H9 (cell line): ENCODE results near the gene PLAA. TPM values are rescaled to one million over a fixed set of nuclear protein-coding genes. Genes with fewer than 3 reads are reported as not detected.

Experiments
- DNase-seq: peaks from one replicate; pipeline ENCODE4 v3.0.0-alpha.2; 2017
- H2AFZ ChIP-seq: one replicate; pipeline ENCODE4 v1.6.1; 2013; ENCODE audit warnings: mild to moderate bottlenecking, low read length, control low read depth, moderate library complexity
- H2AK5ac ChIP-seq: 2 replicates; pipeline ENCODE4 v1.6.1; 2013; ENCODE audit warnings: low read length, control low read depth, mixed read lengths; ENCODE audit not compliant: insufficient read length
- H2BK120ac ChIP-seq: one replicate; pipeline ENCODE4 v1.6.1; 2013; ENCODE audit warnings: low read depth, mild to moderate bottlenecking, low read length, control low read depth, inconsistent platforms; ENCODE audit not compliant: poor library complexity, severe bottlenecking
- H2BK12ac ChIP-seq: 2 replicates; pipeline ENCODE4 v1.6.1; 2013; ENCODE audit warnings: low read length, control low read depth, mixed read lengths, low read depth; ENCODE audit not compliant: insufficient read length
- H2BK15ac ChIP-seq: 2 replicates; pipeline ENCODE4 v1.6.1; 2013; ENCODE audit warnings: low read depth, low read length, control low read depth
- H2BK20ac ChIP-seq: one replicate; pipeline ENCODE4 v1.6.1; 2013; ENCODE audit warnings: low read depth, mild to moderate bottlenecking, low read length, control low read depth, inconsistent platforms; ENCODE audit not compliant: poor library complexity, severe bottlenecking
- H2BK5ac ChIP-seq: 2 replicates; pipeline ENCODE4 v1.6.1; 2013; ENCODE audit warnings: low read length, control low read depth, mixed read lengths; ENCODE audit not compliant: insufficient read length
- H3K14ac ChIP-seq: 2 replicates; pipeline ENCODE4 v1.6.1; 2013; ENCODE audit warnings: low read length, control low read depth; ENCODE audit not compliant: insufficient read depth
- H3K18ac ChIP-seq: 2 replicates; pipeline ENCODE4 v1.6.1; 2013; ENCODE audit warnings: low read depth, mild to moderate bottlenecking, mixed read lengths, low read length, control low read depth; ENCODE audit not compliant: insufficient read length
- H3K23ac ChIP-seq: 2 replicates; pipeline ENCODE4 v1.6.1; 2013; ENCODE audit warnings: low read length, control low read depth, mixed read lengths, low read depth; ENCODE audit not compliant: insufficient read length
- H3K23me2 ChIP-seq: 2 replicates; pipeline ENCODE4 v1.6.1; 2013; ENCODE audit warnings: low read depth, mild to moderate bottlenecking, mixed read lengths, low read length, control low read depth; ENCODE audit not compliant: insufficient read length, poor library complexity, severe bottlenecking
- H3K27ac ChIP-seq: 2 replicates; pipeline ENCODE4 v1.5.1; 2013; ENCODE audit warnings: low read length, control low read depth, mixed read lengths, low read depth; ENCODE audit not compliant: insufficient read length
- H3K27me3 ChIP-seq: 2 replicates; pipeline ENCODE4 v1.6.1; 2013; ENCODE audit warnings: low read length, control low read depth, inconsistent platforms; ENCODE audit not compliant: insufficient read depth
- H3K4ac ChIP-seq: 2 replicates; pipeline ENCODE4 v1.6.1; 2013; ENCODE audit warnings: low read depth, mild to moderate bottlenecking, control low read depth, inconsistent platforms, low read length, moderate library complexity
- H3K4me1 ChIP-seq: 2 replicates; pipeline ENCODE4 v1.6.1; 2013; ENCODE audit warnings: low read length, control low read depth, inconsistent platforms; ENCODE audit not compliant: insufficient read depth
- H3K4me2 ChIP-seq: 2 replicates; pipeline ENCODE4 v1.6.1; 2013; ENCODE audit warnings: low read length, control low read depth, mixed read lengths; ENCODE audit not compliant: insufficient read length, insufficient read depth
- H3K56ac ChIP-seq: 2 replicates; pipeline ENCODE4 v1.6.1; 2013; ENCODE audit warnings: low read depth, mild to moderate bottlenecking, mixed read lengths, low read length, control low read depth; ENCODE audit not compliant: insufficient read length
- H3K79me1 ChIP-seq: 2 replicates; pipeline ENCODE4 v1.6.1; 2013; ENCODE audit warnings: low read depth, mild to moderate bottlenecking, moderate library complexity, low read length, control low read depth, inconsistent platforms; ENCODE audit not compliant: insufficient read depth, poor library complexity, severe bottlenecking
- H3K79me2 ChIP-seq: 2 replicates; pipeline ENCODE4 v1.6.1; 2013; ENCODE audit warnings: low read length, control low read depth, inconsistent platforms; ENCODE audit not compliant: insufficient read depth
- H3K9ac ChIP-seq: 2 replicates; pipeline ENCODE4 v1.6.1; 2013; ENCODE audit warnings: low read length, control low read depth, mixed read lengths; ENCODE audit not compliant: insufficient read length; ENCODE audit errors: extremely low read depth
- H3K9me3 ChIP-seq: one replicate; pipeline ENCODE4 v1.6.1; 2013; ENCODE audit warnings: low read depth, low read length, inconsistent platforms; ENCODE audit not compliant: control insufficient read depth
- H3T11ph ChIP-seq: one replicate; pipeline ENCODE4 v1.6.1; 2013; ENCODE audit warnings: mild to moderate bottlenecking, low read length, control low read depth, inconsistent platforms
- H4K20me1 ChIP-seq: one replicate; pipeline ENCODE4 v1.6.1; 2013; ENCODE audit not compliant: control insufficient read depth, insufficient read length, insufficient read depth
- H4K5ac ChIP-seq: 2 replicates; pipeline ENCODE4 v1.6.1; 2013; ENCODE audit warnings: low read depth, mild to moderate bottlenecking, mixed read lengths, low read length, control low read depth; ENCODE audit not compliant: insufficient read length
- H4K8ac ChIP-seq: replicated peaks from 2 replicates; pipeline ENCODE4 v1.6.1; 2013; ENCODE audit warnings: low read length, control low read depth, mixed read lengths, low read depth; ENCODE audit not compliant: insufficient read length
- H4K91ac ChIP-seq: 2 replicates; pipeline ENCODE4 v1.6.1; 2013; ENCODE audit warnings: low read depth, mild to moderate bottlenecking, moderate library complexity, mixed read lengths, low read length, control low read depth; ENCODE audit not compliant: insufficient read length
- H3K27ac Mint-ChIP-seq, 3 experiments: 2 replicates in 2 of 3; 3 replicates in 1 of 3; pipeline ENCODE4 v1.8.0; 2020 to 2021; ENCODE audit warnings: mixed read lengths in 3 of 3, mild to moderate bottlenecking in 1 of 3, moderate library complexity in 1 of 3
- H3K27me3 Mint-ChIP-seq: 2 replicates; pipeline ENCODE4 v1.8.0; 2021; ENCODE audit warnings: low read depth, mild to moderate bottlenecking, moderate library complexity, mixed read lengths
- H3K36me3 Mint-ChIP-seq, 3 experiments: 2 replicates in 2 of 3; 3 replicates in 1 of 3; pipeline ENCODE4 v1.8.0; 2020 to 2021; ENCODE audit warnings: low read depth in 3 of 3, mixed read lengths in 3 of 3; ENCODE audit not compliant: insufficient read depth in 1 of 3
- H3K4me1 Mint-ChIP-seq, 2 experiments: 2 replicates each; pipeline ENCODE4 v1.8.0; 2020; ENCODE audit warnings: mixed read lengths in 2 of 2
- H3K4me3 Mint-ChIP-seq, 2 experiments: 2 replicates in 1 of 2; 3 replicates in 1 of 2; pipeline ENCODE4 v1.8.0; 2020 to 2021; ENCODE audit warnings: mild to moderate bottlenecking in 2 of 2, mixed read lengths in 2 of 2, moderate library complexity in 1 of 2
- H3K9me3 Mint-ChIP-seq, 2 experiments: 2 replicates in 1 of 2; 3 replicates in 1 of 2; pipeline ENCODE4 v1.8.0; 2020; ENCODE audit warnings: mild to moderate bottlenecking in 2 of 2, mixed read lengths in 2 of 2, moderate library complexity in 1 of 2
- CTCF ChIP-seq: fragments of 200-600 bp; sonication (generic); conservative IDR thresholded peaks from 3 replicates; pipeline ENCODE4 v1.8.0; 2021; ENCODE audit warnings: antibody characterized with exemption, mild to moderate bottlenecking
- WGBS: extraction: QIAGEN DNeasy Blood & Tissue Kit; methylation state at CpG from one replicate; pipeline ENCODE4 v1.1.7; 2013; ENCODE audit warnings: missing lambda C conversion rate, low lambda C conversion rate, mixed read lengths; ENCODE audit not compliant: insufficient read length; ENCODE audit errors: extremely low coverage; 5-methylcytosine and 5-hydroxymethylcytosine counted together
- total RNA-seq: library from RNA; stranded (reverse); gene quantifications from 2 replicates; pipeline ENCODE4 v1.2.1, GENCODE V29; 2021

PLAA gene
- total RNA-seq, 1 experiment from 2014 or later = 65.0 TPM

GRCh38 chr9:26882154-26882553 lies 64.9 kb downstream of the PLAA start:
- Mint-ChIP-seq H3K36me3 (peaks cover 65 to 82% (median 82%) of the 10 kb centered on the region in 3 experiments), H3K4me3 (no peak overlapping the region), H3K27me3 (no peaks in the 10 kb centered on the region), H3K27ac (no peak overlapping the region), H3K9me3 (peaks cover 25% of the 10 kb centered on the region in 2 experiments), H3K4me1 (no peaks in the 10 kb centered on the region)
- H3K9me3 ChIP-seq = peaks cover 17% of the 10 kb centered on the region
- no peaks in the 10 kb centered on the region for H3K27me3 ChIP-seq
- H3K14ac ChIP-seq = no peak overlapping the region
- no peak overlapping the region for H4K5ac ChIP-seq
- no peak overlapping the region for H4K91ac ChIP-seq
- H3K79me1 ChIP-seq = no peaks in the 10 kb centered on the region
- H4K20me1 ChIP-seq = no peaks in the 10 kb centered on the region
- no peaks in the 10 kb centered on the region for H3K4me1 ChIP-seq
- H2AFZ ChIP-seq = no peak overlapping the region
- no peak overlapping the region for H3T11ph ChIP-seq
- no peak overlapping the region for H3K9ac ChIP-seq
- H2BK120ac ChIP-seq = no peak overlapping the region
- no peak overlapping the region for H2AK5ac ChIP-seq
- no peak overlapping the region for H3K27ac ChIP-seq
- no peak overlapping the region for H4K8ac ChIP-seq
- H3K79me2 ChIP-seq = no peaks in the 10 kb centered on the region
- H2BK20ac ChIP-seq = no peak overlapping the region
- H3K4ac ChIP-seq = no peak overlapping the region
- TF ChIP-seq CTCF = no peak
- no peak overlapping the region for H2BK5ac ChIP-seq
- no CpG with 5 or more reads among the region's 3 CpGs for WGBS
- no peak overlapping the region for H2BK12ac ChIP-seq
- no peak overlapping the region for H2BK15ac ChIP-seq
- H3K4me2 ChIP-seq = no peak overlapping the region
- H3K18ac ChIP-seq = no peak overlapping the region
- no peak for DNase-seq
- H3K23ac ChIP-seq = no peak overlapping the region
- no peak overlapping the region for H3K56ac ChIP-seq
- no peaks in the 10 kb centered on the region for H3K23me2 ChIP-seq
